K562 (cell line): ENCODE results near the gene TREX2. TPM values are rescaled to one million over a fixed set of nuclear protein-coding genes. Genes with fewer than 3 reads are reported as not detected.

Experiments used
- ATAC-seq: fragments of 200-7000 bp; cut with Tn5 transposase; 3 replicates; pipeline ENCODE4 v1.9.1; 2020; ENCODE audit warnings: moderate library complexity
- BruUV-seq: library from RNA; stranded (reverse); fragments of 400-500 nt; replicated peaks from 2 replicates; lab custom pipeline; 2021; lab: Mats Ljungman, UMichigan
- CTCF ChIA-PET: fragments of 300-600 bp; formaldehyde crosslinking; extraction: SDS; loops from one replicate; lab custom pipeline; 2021; ENCODE audit warnings: low intra/inter-chr PET ratio; lab: Yijun Ruan, JAX
- POLR2A ChIA-PET: fragments of 300-600, 350-650 bp; sonication (Branson Sonifier 250); formaldehyde crosslinking; extraction: SDS; loops from one replicate; lab custom pipeline; 2021; ENCODE audit warnings: antibody characterized with exemption, inconsistent platforms; lab: Yijun Ruan, JAX
- DNase-seq, 4 experiments: peaks; one replicate each; pipeline versions ENCODE4 v3.0.0 to v3.0.0-alpha.2; 2011 to 2018; ENCODE audit warnings: low spot score in 3 of 4, mixed read lengths in 3 of 4; ENCODE audit errors: extremely low read depth in 1 of 4
- FAIRE-seq: peaks from 2 replicates; lab custom pipeline; 2011; peaks lifted over from hg19 to GRCh38; lab: Jason Lieb, UNC
- H2AFZ ChIP-seq: 2 replicates; pipeline ENCODE4 v1.6.0; 2011; ENCODE audit warnings: low read depth, low read length, control low read depth, inconsistent platforms
- H3K27ac ChIP-seq: fragments of 200-600 bp; 3 replicates; pipeline ENCODE4 v1.8.0; 2011; ENCODE audit warnings: low read depth, mild to moderate bottlenecking, control low read depth, inconsistent platforms, low read length, moderate library complexity, mixed read lengths; ENCODE audit errors: extremely low read depth
- H3K27me3 ChIP-seq, 2 experiments: fragments of 300-600 bp in 1 of 2; 2 replicates in 1 of 2; 3 replicates in 1 of 2; pipeline versions ENCODE4 v1.6.0 to v1.8.0; 2011; ENCODE audit warnings: inconsistent platforms in 2 of 2, low read length in 2 of 2, mild to moderate bottlenecking in 1 of 2, mixed read lengths in 1 of 2, moderate library complexity in 1 of 2; ENCODE audit not compliant: control insufficient read depth in 2 of 2, insufficient read depth in 2 of 2
- H3K36me3 ChIP-seq: fragments of 300-600 bp; 3 replicates; pipeline ENCODE4 v1.8.0; 2011; ENCODE audit warnings: mild to moderate bottlenecking, low read length, inconsistent platforms; ENCODE audit not compliant: control insufficient read depth, insufficient read depth
- H3K4me1 ChIP-seq, 2 experiments: fragments of 200-600 bp in 1 of 2; replicated peaks in 1 of 2; 2 replicates in 1 of 2; 3 replicates in 1 of 2; pipeline versions ENCODE4 v1.5.1 to v1.8.0; 2011; ENCODE audit warnings: inconsistent platforms in 2 of 2, low read length in 2 of 2, mild to moderate bottlenecking in 1 of 2, mixed read lengths in 1 of 2, moderate library complexity in 1 of 2; ENCODE audit not compliant: control insufficient read depth in 2 of 2, insufficient read depth in 2 of 2
- H3K4me2 ChIP-seq: 2 replicates; pipeline ENCODE4 v1.6.1; 2011; ENCODE audit warnings: low read length, control low read depth, inconsistent platforms, mixed read lengths; ENCODE audit not compliant: insufficient read depth
- H3K4me3 ChIP-seq: fragments of 200-600 bp; sonication (generic), shearing (Covaris generic); 2 replicates; pipeline ENCODE4 v1.5.1; 2016; ENCODE audit warnings: control low read depth, inconsistent platforms
- H3K79me2 ChIP-seq: fragments of 200-600 bp; 3 replicates; pipeline ENCODE4 v1.8.0; 2011; ENCODE audit warnings: low read length, inconsistent platforms; ENCODE audit not compliant: control insufficient read depth, insufficient read depth
- H3K9ac ChIP-seq, 2 experiments: 2 replicates each; pipeline versions ENCODE4 v1.6.0 to v1.6.1; 2011; ENCODE audit warnings: low read depth in 2 of 2, low read length in 2 of 2, control low read depth in 1 of 2, inconsistent platforms in 1 of 2, mild to moderate bottlenecking in 1 of 2, mixed read lengths in 1 of 2; ENCODE audit not compliant: insufficient read depth in 1 of 2
- H3K9me1 ChIP-seq: one replicate; pipeline ENCODE4 v1.6.0; 2011; ENCODE audit warnings: inconsistent platforms, mild to moderate bottlenecking, low read length, moderate library complexity; ENCODE audit not compliant: control insufficient read depth, insufficient read depth
- H3K9me3 ChIP-seq: replicated peaks from 2 replicates; pipeline ENCODE4 v1.5.1; 2011; ENCODE audit warnings: low read depth, low read length, inconsistent platforms; ENCODE audit not compliant: control insufficient read depth, insufficient read depth
- H4K20me1 ChIP-seq: replicated peaks from 2 replicates; pipeline ENCODE4 v1.6.1; 2011; ENCODE audit warnings: low read length, inconsistent platforms, mixed read lengths; ENCODE audit not compliant: control insufficient read depth, insufficient read depth
- CREM ChIP-seq: IDR thresholded peaks from 2 replicates; pipeline ENCODE4 v1.6.1; 2014; ENCODE audit warnings: antibody characterized with exemption, low read depth
- LEF1 ChIP-seq: fragments of 450-650 bp; IDR thresholded peaks from 2 replicates; pipeline ENCODE4 v1.6.1; 2016; ENCODE audit warnings: mild to moderate bottlenecking
- RFX1 ChIP-seq: fragments of 450-650 bp; IDR thresholded peaks from 2 replicates; pipeline ENCODE4 v1.6.1; 2016; ENCODE audit warnings: mild to moderate bottlenecking, moderate library complexity
- ZNF124 ChIP-seq: sonication (generic); formaldehyde crosslinking; IDR thresholded peaks from 2 replicates; pipeline ENCODE4 v1.8.1; 2022; ENCODE audit warnings: missing genetic modification reagents
- WGBS: fragments of 100-300 bp; shearing (Covaris generic); methylation state at CpG from one replicate; pipeline ENCODE4 v1.1.6; 2016; ENCODE audit warnings: low coverage, mixed read lengths; ENCODE audit not compliant: insufficient coverage; ENCODE audit errors: missing lambda C conversion rate; 5-methylcytosine and 5-hydroxymethylcytosine counted together
- in situ Hi-C: fragments of 300-500 bp; cut with MboI; formaldehyde crosslinking; loops from 4 replicates; pipeline ENCODE4 v1.15.0; 2018; ENCODE audit warnings: inconsistent platforms, mixed read lengths
- intact Hi-C: fragments of 100-400 bp; cut with micrococcal nuclease; formaldehyde crosslinking; loops from 2 replicates; pipeline ENCODE4 v1.14.2; 2022
- polyA plus RNA-seq, 8 experiments: library from polyadenylated mRNA; depleted of rRNA in 4 of 8; stranded (reverse) in 5 of 8; unstranded in 3 of 8; fragments of >200 nt; fragmentation: Nextera tagmentation in 2 of 8; fragmentation: Illumina TruSeq in 1 of 8; extraction: Ambion mirVana in 2 of 8; extraction: Trizol in 1 of 8; gene quantifications; 2 replicates each; pipeline versions ENCODE4 v1.2.1 to v1.2.3, GENCODE V29; 2011 to 2014; ENCODE audit warnings: inconsistent platforms in 1 of 8, missing spikeins in 1 of 8
- total RNA-seq, 7 experiments: library from RNA; depleted of rRNA in 6 of 7; stranded (reverse); fragments of >200 nt in 6 of 7; fragmentation: Illumina TruSeq in 2 of 7; extraction: Trizol in 2 of 7; gene quantifications; 2 replicates each; pipeline versions ENCODE4 v1.2.1 to v1.2.3, GENCODE V29; 2011 to 2021; ENCODE audit warnings: low replicate concordance in 1 of 7
- TF ChIP-seq, protein P1 (sequence below), 2 experiments: IDR thresholded peaks; 2 replicates each; pipeline ENCODE4 v1.6.1; 2011; ENCODE audit warnings: borderline replicate concordance in 1 of 2, control low read depth in 1 of 2, low read depth in 1 of 2, low read length in 1 of 2, mild to moderate bottlenecking in 1 of 2, mixed read lengths in 1 of 2, moderate library complexity in 1 of 2; ENCODE audit not compliant: insufficient read depth in 1 of 2, insufficient read length in 1 of 2, poor library complexity in 1 of 2, severe bottlenecking in 1 of 2; ENCODE audit errors: extremely low read depth in 1 of 2
- TF ChIP-seq, protein P2 (sequence below): IDR thresholded peaks from 3 replicates; pipeline ENCODE4 v1.6.1; 2011; ENCODE audit warnings: borderline replicate concordance, mild to moderate bottlenecking, moderate library complexity; ENCODE audit not compliant: insufficient read length; ENCODE audit errors: extremely low read depth

The TREX2 gene
- total and polyA plus RNA-seq, 9 of the 15 experiments (the other 6 are each of a cell fraction or from before 2014, with no cell fraction given): 0.07 to 1.5 (median 0.33) TPM; not detected in 2

DNA sequence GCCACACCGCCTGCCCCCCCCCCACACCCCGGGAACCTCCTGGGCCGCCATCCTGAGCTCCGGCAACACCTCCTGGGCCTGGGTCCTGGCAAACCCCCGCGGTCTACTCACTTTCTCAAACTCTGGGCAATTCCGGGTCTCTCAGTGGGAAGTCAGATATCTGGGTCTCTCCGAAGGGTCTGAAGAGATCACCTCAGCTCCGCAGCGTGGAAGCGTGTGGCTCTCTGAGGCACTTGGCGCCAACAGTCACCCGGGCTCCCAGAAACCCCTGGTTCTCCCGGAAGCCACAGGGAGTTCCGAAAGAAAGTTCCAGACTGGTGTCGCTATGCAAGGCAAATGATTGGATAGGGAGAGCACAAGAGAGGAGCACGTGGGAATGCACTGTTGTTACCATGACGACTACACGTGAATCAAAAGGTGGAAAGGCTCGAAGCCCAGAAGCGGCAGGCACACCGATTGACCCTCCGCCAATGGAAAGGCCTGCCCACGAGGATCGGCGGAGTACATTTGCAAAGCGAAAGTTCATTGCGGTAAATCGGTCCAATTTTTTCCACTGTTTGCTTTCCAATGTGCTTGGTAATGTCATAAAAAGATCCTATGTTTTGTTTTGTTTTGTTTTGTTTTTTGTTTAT lies 44.6 kb downstream of the TREX2 start, which contains the start of gene PNMA6E:
Gene PNMA6E (minus strand): TSS at position 218 of the 632 bp plus-strand sequence. CDS start 2,501 bp downstream, outside the sequence.
- TF ChIP-seq, protein P1, sequence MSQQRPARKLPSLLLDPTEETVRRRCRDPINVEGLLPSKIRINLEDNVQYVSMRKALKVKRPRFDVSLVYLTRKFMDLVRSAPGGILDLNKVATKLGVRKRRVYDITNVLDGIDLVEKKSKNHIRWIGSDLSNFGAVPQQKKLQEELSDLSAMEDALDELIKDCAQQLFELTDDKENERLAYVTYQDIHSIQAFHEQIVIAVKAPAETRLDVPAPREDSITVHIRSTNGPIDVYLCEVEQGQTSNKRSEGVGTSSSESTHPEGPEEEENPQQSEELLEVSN (IDR thresholded peaks at IDR 0.05; ENCODE audit: borderline replicate concordance in 1 of 2, extremely low read depth in 1 of 2, insufficient read depth in 1 of 2, insufficient read length in 1 of 2, low read depth in 1 of 2, low read length in 1 of 2, poor library complexity in 1 of 2, severe bottlenecking in 1 of 2): peak in 1 of 2 experiments; percentile 31
- TF ChIP-seq, protein P2, sequence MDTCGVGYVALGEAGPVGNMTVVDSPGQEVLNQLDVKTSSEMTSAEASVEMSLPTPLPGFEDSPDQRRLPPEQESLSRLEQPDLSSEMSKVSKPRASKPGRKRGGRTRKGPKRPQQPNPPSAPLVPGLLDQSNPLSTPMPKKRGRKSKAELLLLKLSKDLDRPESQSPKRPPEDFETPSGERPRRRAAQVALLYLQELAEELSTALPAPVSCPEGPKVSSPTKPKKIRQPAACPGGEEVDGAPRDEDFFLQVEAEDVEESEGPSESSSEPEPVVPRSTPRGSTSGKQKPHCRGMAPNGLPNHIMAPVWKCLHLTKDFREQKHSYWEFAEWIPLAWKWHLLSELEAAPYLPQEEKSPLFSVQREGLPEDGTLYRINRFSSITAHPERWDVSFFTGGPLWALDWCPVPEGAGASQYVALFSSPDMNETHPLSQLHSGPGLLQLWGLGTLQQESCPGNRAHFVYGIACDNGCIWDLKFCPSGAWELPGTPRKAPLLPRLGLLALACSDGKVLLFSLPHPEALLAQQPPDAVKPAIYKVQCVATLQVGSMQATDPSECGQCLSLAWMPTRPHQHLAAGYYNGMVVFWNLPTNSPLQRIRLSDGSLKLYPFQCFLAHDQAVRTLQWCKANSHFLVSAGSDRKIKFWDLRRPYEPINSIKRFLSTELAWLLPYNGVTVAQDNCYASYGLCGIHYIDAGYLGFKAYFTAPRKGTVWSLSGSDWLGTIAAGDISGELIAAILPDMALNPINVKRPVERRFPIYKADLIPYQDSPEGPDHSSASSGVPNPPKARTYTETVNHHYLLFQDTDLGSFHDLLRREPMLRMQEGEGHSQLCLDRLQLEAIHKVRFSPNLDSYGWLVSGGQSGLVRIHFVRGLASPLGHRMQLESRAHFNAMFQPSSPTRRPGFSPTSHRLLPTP: no peak
- no peak for TF ChIP-seq ZNF124 (CRISPR knock-in tag)
- peak; percentile 72 for TF ChIP-seq RFX1
- TF ChIP-seq LEF1: no peak
- no peak for TF ChIP-seq CREM
- no peaks in the 10 kb centered on the region for H4K20me1 ChIP-seq
- H3K27ac ChIP-seq: no peak within 1 kb of the TSS
- BruUV-seq: no TSS peak
- H3K4me2 ChIP-seq: peak within 1 kb of the TSS; percentile 41; the same call in 1 of the 2 replicates
- H3K4me3 ChIP-seq: no peak within 1 kb of the TSS
- H3K27me3 ChIP-seq: peaks cover 0 to 14% of the 10 kb centered on the region in 2 experiments; a peak in 2 of 5 replicates
- DNase-seq: no peak
- ChIA-PET POLR2A (no interaction called here), CTCF (no interaction called here)
- peak within 1 kb of the TSS; percentile 74 for H2AFZ ChIP-seq
- in situ Hi-C loops (no loop called here), intact Hi-C loops (loop anchor here (5.0 kb wide), 1 partner anchor 36 kb away; no protein-coding TSS in a partner anchor)
- no peak for ATAC-seq
- H3K4me1 ChIP-seq: peaks cover 4 to 17% of the 10 kb centered on the region in 2 experiments; a peak in 3 of 5 replicates
- no peaks in the 10 kb centered on the region for H3K9me3 ChIP-seq
- H3K9me1 ChIP-seq: no peaks in the 10 kb centered on the region
- WGBS: 85% methylated on average over 15 of the region's 29 CpGs
- no peaks in the 10 kb centered on the region for H3K79me2 ChIP-seq
- no peaks in the 10 kb centered on the region for H3K36me3 ChIP-seq
- H3K9ac ChIP-seq: peak within 1 kb of the TSS in 1 of 2 experiments; percentile 35; a peak in 1 of 4 replicates
- no peak for FAIRE-seq
